NCI-H524 treated with DMSO at 0.1 percent for 48 hours (cell line): ENCODE measurements around the gene ZDHHC22.

Experiments used
- DNase-seq: peaks from one replicate; lab custom pipeline; 2025; lab: John Stamatoyannopoulos, UW

ZDHHC22 gene

GRCh38 chr14:77126461-77126990 lies 15.1 kb downstream of the ZDHHC22 start:
- DNase-seq = no peak

DNA sequence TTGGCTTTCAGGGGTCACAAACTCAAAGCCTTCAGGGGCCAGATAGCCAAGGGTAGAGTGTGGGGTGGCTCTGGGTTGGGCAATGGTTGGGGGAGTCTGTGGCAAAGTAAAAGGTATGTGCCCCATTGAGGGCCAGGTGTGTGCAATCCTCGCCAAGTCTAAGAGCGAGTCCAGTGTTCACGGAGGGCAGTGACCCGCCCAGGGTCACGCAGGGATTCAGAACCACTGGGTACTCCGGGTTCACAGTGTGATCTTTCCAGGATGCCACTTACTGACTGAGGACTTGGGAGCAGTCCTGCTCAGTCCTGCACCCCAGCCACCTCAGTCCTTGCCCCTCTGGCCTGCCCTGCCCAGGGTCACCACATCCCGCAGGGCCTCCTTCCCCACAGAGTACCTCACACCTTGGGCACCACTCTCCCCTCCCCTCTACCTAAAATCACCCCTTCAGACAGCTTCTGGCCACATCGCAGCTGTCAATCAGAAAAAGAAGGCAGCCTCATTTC lies 15.7 kb downstream of the ZDHHC22 start:
- DNase-seq = no peak

GRCh38 chr14:77125281-77125801 lies 16.2 kb downstream of the ZDHHC22 start:
- no peak for DNase-seq

DNA sequence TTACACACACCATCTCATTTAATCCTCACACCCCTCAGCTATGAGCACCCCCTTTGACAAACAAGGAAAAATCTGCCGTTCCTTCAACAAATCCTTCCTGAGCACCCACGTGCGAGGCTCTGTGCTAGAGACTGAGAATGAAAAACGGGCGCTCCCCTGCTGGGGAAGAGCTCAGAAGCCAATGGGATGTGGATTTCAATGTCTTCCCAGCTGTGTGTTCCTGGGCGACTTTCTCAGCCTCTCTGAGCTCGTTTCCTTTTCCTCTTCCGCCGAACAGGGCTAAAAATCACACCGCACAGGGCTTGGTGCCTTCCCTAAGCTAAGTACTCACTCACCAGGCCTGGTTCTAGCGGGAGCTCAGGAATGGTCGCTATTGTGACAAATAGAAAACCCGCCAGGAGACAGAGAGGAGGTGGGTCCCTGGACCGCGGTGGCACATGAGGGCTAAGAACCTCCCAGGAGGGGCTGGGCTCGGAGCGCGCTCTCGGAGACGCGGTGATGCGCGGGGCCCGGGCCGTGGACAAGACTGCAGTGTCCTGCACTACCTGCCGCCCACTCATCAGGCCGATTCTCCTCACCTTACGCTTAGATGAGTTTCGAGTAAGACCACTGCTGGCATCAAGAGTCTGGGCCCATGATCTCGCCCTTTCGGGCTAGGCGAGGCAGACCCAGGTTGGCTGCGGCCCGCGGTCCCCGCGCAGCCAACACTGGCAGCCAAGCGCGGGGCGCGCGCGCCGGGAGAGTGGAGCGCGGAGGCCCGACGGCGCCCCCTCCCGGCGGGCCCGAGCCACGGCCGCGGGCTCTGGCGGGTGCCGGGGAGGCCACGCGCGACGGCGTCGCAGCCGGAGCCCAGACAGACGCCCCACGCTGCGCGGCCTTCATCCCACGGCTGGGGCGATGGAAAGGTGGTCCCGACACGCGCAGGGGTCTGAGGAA lies 17.0 kb downstream of the ZDHHC22 start:
- DNase-seq = no peak

GRCh38 chr14:77123381-77124325 lies 17.9 kb downstream of the ZDHHC22 start:
- no peak for DNase-seq

DNA sequence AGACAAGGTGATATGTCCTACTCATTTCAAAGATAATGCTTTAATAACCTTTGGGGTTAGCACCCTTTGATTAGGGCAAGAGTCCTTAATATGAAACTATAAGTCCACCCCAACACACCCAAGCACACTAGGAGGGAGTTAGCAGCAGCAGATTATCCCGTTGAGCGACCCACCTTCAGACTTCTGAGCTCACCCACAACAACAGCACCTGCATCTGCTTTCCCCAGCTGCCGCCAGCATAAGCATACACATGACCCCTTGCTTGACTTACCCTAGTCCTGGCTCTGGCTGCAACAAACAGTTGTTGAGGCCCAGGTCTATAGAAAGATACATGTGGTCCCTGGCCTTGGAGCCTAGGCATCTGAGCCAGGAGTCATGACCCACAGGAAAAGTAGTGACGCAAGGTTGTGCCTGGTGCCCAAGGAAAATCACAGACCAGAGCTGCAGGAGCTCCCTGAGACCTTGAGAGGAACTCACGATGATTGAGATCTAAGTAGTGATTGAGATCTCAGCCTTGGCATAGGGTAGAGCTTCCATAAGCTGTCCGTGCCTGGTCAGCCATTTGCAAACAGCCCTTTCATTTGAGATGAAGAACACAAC lies 19.0 kb downstream of the ZDHHC22 start:
- no peak for DNase-seq

DNA sequence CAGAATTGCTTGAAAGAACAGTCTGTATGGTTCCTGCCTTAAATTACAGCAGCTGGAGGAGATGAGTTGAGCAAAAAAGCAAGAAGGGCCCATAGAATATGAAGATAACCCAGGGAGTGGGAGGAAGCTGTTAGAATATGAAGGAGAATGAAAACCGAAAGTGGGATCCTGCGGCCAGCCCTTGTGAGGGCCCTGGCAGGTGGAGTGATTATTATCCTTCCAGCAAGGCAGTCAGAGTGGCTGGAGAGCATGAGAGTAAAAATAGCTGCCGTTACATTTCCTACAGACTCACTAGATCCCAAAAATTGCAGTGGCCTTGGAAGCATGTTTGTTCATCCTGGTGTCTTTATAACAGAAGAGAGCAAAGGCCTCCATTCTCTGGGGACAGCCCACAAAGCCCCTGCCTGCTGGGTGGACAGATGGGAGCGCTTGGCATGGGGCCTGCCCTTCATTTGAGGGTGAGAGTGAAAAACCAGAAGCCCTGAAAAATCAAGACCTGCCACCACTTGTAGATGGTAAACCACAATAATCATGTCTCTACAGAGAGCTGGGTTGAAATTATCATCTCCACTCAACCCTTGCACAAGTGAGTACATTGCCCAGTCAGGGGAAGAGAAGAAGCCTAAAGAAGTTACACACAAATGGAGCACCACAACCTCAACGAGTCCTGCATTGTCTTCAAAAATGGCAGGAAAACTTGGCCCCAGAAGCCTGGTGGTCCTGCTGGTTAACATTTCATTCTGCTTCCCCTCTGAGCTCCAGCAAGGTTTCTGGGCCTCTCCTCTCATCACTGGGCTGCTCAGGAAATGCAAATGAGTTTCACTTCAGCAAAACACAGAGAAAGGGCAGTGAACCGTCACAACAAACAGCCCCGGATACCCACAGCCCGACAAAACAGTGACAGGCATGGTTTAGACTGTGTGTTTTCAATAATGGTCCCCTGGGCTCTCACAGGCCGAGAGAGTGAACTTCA lies 20.5 kb downstream of the ZDHHC22 start:
- DNase-seq = peak; percentile 81

DNA sequence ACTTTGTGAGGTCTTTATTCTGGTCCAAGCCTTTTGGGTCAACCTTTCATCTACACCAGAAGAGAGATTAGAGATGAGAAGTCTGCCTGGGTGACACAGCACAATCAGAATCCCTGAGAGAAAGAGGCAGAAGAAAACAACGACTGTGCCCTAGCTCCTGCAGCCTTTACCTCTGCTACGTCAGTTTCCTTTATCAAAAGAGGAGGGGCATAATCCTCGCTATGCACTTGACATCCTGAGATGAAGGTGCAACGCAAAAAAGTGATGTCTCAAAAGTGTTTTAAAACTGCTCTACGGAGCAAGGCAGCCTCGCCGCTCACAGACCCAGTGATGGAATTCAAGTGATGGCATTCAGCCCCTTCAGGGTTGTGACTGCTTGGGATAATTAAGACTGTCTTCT lies 21.7 kb downstream of the ZDHHC22 start:
- no peak for DNase-seq

DNA sequence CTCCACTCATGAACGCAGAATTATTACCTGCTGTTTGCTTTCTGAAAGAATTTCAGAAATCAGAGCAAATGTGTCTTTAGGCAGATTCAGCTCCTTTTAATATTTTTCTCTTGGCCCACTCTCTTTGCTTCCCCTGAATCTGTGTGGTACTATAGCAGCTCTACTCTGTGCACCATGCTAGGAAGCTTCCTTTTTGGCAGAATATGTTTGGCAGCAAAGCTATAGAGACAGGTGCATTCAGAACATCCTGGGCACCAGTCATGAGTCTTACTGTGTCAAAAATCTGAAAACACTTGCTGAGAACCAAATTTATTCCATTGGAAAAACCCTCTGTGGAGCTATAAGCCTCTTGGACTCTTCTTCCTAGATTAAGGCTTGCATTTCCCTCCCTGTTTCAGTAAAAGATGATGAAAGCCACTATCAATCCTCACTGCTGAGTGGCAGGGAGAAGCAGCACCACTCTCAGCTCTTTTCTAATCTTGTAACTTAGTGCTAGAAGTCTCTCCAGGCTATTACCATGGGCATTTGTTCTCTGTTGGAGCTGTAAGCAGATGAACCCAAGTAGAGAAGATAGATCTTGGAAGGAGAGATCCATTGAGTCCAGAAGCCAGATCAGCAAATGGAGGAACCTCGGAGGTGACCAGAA lies 25.3 kb downstream of the ZDHHC22 start:
- no peak for DNase-seq

DNA sequence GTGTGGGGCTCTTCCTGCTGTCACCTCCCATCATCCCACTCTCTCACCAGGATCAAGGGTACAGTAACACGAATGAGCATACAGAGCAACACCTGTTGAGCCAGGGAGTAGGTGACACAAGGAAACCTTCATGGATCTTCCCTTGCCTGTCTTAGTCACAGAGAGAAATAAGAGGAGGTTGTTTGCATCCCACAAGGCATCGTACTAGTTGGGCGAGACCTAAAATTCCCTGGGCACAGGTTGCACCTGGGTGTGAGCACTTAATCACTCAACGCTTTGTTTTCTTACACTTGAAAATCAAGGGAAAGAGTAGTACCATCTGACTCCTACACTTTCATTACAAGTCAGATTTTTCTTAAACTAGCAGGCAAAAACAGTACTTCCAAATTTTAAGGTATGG lies 27.0 kb downstream of the ZDHHC22 start:
- no peak for DNase-seq

DNA sequence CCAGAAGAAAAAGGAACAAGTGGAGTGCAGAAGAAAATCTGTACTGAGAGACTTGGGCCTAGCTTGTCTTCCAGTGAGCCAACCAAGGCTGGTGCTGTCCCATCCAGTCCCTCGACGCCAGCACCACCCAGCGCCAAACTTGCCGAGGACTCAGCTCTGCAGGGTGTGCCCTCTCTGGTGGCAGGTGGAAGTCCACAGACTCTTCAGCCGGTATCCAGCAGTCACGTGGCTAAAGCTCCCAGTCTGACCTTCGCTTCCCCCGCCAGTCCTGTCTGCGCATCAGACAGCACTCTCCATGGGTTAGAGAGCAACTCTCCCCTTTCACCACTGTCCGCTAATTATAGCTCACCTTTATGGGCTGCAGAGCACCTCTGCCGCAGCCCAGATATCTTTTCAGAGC lies 27.9 kb downstream of the ZDHHC22 start:
- no peak for DNase-seq

DNA sequence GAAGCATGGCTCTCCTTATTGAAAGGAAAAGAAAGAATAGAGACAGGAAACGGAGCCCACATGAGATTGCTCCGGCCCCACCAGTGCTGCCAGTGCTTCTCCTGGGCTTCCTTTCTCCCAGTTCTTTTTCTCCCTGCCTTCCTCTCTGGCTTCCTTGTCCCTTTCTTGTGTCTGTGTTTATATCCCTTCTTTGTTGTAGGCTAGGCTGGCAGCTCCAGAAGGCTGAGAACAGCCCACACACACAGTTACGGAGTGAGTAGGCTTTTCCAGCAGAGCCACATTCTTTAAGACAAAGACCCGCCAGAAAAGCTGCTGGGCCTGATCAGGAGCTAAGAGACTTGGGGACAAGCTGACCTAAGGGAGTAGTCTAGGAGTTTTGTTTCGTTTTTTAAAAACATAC lies 30.6 kb downstream of the ZDHHC22 start:
- no peak for DNase-seq

- no peak for DNase-seq
Measured at GRCh38 chr14:77110286-77110685, 31.3 kb downstream of the ZDHHC22 start.

GRCh38 chr14:77109656-77110055 lies 31.9 kb downstream of the ZDHHC22 start:
- peak; percentile 91 for DNase-seq

- no peak for DNase-seq
Measured at GRCh38 chr14:77108753-77109152, 32.8 kb downstream of the ZDHHC22 start.

GRCh38 chr14:77107228-77107627 lies 34.4 kb downstream of the ZDHHC22 start:
- DNase-seq = no peak

DNA sequence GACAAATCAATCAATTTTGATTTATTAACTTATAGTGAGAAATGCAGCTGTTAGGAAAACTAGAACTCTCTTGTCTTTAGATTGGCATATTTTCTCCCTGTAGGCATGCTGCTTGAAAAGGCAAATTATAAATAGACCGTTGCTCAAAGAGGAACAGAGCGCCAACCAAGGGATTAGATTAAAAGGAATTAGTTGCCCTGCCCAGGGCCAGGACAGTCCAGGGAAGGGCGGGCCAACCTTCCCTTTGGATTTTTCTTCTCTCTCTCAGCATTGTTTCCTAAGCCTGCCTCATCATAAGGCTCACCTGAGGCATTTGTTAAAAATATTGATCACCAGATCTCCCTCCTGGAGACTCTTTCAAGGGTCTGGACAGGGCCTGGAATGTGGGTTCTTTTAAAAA lies 34.9 kb downstream of the ZDHHC22 start:
- DNase-seq = no peak

GRCh38 chr14:77105145-77105939 lies 36.2 kb downstream of the ZDHHC22 start:
- no peak for DNase-seq

DNA sequence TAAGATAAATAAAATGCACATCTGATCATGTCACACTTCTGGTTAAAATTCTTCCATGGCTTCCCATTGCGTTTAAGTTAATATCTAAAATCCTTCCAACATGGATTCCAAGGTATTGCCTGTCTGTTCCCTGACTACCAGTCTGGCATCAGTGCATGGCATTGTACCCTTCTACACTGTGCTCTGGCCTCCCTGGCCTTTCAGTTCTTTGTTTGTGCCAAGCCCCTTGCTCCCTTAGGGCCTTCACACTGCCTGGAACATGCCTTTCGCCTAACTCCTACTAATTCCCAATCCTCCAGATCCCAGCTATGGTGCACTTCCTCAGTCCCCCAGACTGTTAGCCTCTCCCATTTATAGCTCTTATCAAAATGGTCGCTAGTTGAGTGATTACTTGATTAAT lies 37.2 kb downstream of the ZDHHC22 start:
- no peak for DNase-seq
